K562 (cell line): ENCODE data around the gene KANK4. TPM values are rescaled to one million over a fixed set of nuclear protein-coding genes. Genes with fewer than 3 reads are reported as not detected.
A peak's percentile ranks its signal among the peaks of the same experiment; 100 is the strongest.

Experiments
- ATAC-seq: fragments of 200-7000 bp; cut with Tn5 transposase; 3 replicates; pipeline ENCODE4 v1.9.1; 2020; ENCODE audit warnings: moderate library complexity
- BruUV-seq: library from RNA; stranded (reverse); fragments of 400-500 nt; replicated peaks from 2 replicates; lab custom pipeline; 2021; lab: Mats Ljungman, UMichigan
- CTCF ChIA-PET: fragments of 300-600 bp; formaldehyde crosslinking; extraction: SDS; loops from one replicate; lab custom pipeline; 2021; ENCODE audit warnings: low intra/inter-chr PET ratio; lab: Yijun Ruan, JAX
- POLR2A ChIA-PET: fragments of 300-600, 350-650 bp; sonication (Branson Sonifier 250); formaldehyde crosslinking; extraction: SDS; loops from one replicate; lab custom pipeline; 2021; ENCODE audit warnings: antibody characterized with exemption, inconsistent platforms; lab: Yijun Ruan, JAX
- DNase-seq, 4 experiments: peaks; one replicate each; pipeline versions ENCODE4 v3.0.0 to v3.0.0-alpha.2; 2011 to 2018; ENCODE audit warnings: low spot score in 3 of 4, mixed read lengths in 3 of 4; ENCODE audit errors: extremely low read depth in 1 of 4
- FAIRE-seq: peaks from 2 replicates; lab custom pipeline; 2011; peaks lifted over from hg19 to GRCh38; lab: Jason Lieb, UNC
- H2AFZ ChIP-seq: 2 replicates; pipeline ENCODE4 v1.6.0; 2011; ENCODE audit warnings: low read depth, low read length, control low read depth, inconsistent platforms
- H3K27ac ChIP-seq: fragments of 200-600 bp; 3 replicates; pipeline ENCODE4 v1.8.0; 2011; ENCODE audit warnings: low read depth, mild to moderate bottlenecking, control low read depth, inconsistent platforms, low read length, moderate library complexity, mixed read lengths; ENCODE audit errors: extremely low read depth
- H3K27me3 ChIP-seq, 2 experiments: fragments of 300-600 bp in 1 of 2; 2 replicates in 1 of 2; 3 replicates in 1 of 2; pipeline versions ENCODE4 v1.6.0 to v1.8.0; 2011; ENCODE audit warnings: inconsistent platforms in 2 of 2, low read length in 2 of 2, mild to moderate bottlenecking in 1 of 2, mixed read lengths in 1 of 2, moderate library complexity in 1 of 2; ENCODE audit not compliant: control insufficient read depth in 2 of 2, insufficient read depth in 2 of 2
- H3K36me3 ChIP-seq: fragments of 300-600 bp; 3 replicates; pipeline ENCODE4 v1.8.0; 2011; ENCODE audit warnings: mild to moderate bottlenecking, low read length, inconsistent platforms; ENCODE audit not compliant: control insufficient read depth, insufficient read depth
- H3K4me1 ChIP-seq, 2 experiments: fragments of 200-600 bp in 1 of 2; replicated peaks in 1 of 2; 2 replicates in 1 of 2; 3 replicates in 1 of 2; pipeline versions ENCODE4 v1.5.1 to v1.8.0; 2011; ENCODE audit warnings: inconsistent platforms in 2 of 2, low read length in 2 of 2, mild to moderate bottlenecking in 1 of 2, mixed read lengths in 1 of 2, moderate library complexity in 1 of 2; ENCODE audit not compliant: control insufficient read depth in 2 of 2, insufficient read depth in 2 of 2
- H3K4me2 ChIP-seq: 2 replicates; pipeline ENCODE4 v1.6.1; 2011; ENCODE audit warnings: low read length, control low read depth, inconsistent platforms, mixed read lengths; ENCODE audit not compliant: insufficient read depth
- H3K4me3 ChIP-seq: fragments of 200-600 bp; sonication (generic), shearing (Covaris generic); 2 replicates; pipeline ENCODE4 v1.5.1; 2016; ENCODE audit warnings: control low read depth, inconsistent platforms
- H3K79me2 ChIP-seq: fragments of 200-600 bp; 3 replicates; pipeline ENCODE4 v1.8.0; 2011; ENCODE audit warnings: low read length, inconsistent platforms; ENCODE audit not compliant: control insufficient read depth, insufficient read depth
- H3K9ac ChIP-seq, 2 experiments: 2 replicates each; pipeline versions ENCODE4 v1.6.0 to v1.6.1; 2011; ENCODE audit warnings: low read depth in 2 of 2, low read length in 2 of 2, control low read depth in 1 of 2, inconsistent platforms in 1 of 2, mild to moderate bottlenecking in 1 of 2, mixed read lengths in 1 of 2; ENCODE audit not compliant: insufficient read depth in 1 of 2
- H3K9me1 ChIP-seq: one replicate; pipeline ENCODE4 v1.6.0; 2011; ENCODE audit warnings: inconsistent platforms, mild to moderate bottlenecking, low read length, moderate library complexity; ENCODE audit not compliant: control insufficient read depth, insufficient read depth
- H3K9me3 ChIP-seq: replicated peaks from 2 replicates; pipeline ENCODE4 v1.5.1; 2011; ENCODE audit warnings: low read depth, low read length, inconsistent platforms; ENCODE audit not compliant: control insufficient read depth, insufficient read depth
- H4K20me1 ChIP-seq: replicated peaks from 2 replicates; pipeline ENCODE4 v1.6.1; 2011; ENCODE audit warnings: low read length, inconsistent platforms, mixed read lengths; ENCODE audit not compliant: control insufficient read depth, insufficient read depth
- BRD9 ChIP-seq: fragments of 450-650 bp; IDR thresholded peaks from 2 replicates; pipeline ENCODE4 v1.6.1; 2018; ENCODE audit warnings: low read depth; ENCODE audit not compliant: partially characterized antibody
- FOSL1 ChIP-seq: fragments of 200-800 bp; sonication (Bioruptor generic); conservative IDR thresholded peaks from 2 replicates; pipeline ENCODE4 v1.6.1; 2016; ENCODE audit warnings: missing genetic modification characterization, missing compliant biosample characterization
- STAG1 ChIP-seq: sonication (generic); formaldehyde crosslinking; IDR thresholded peaks from 2 replicates; pipeline ENCODE4 v1.5.0; 2020; ENCODE audit warnings: missing genetic modification reagents, borderline replicate concordance
- STAT5A ChIP-seq: IDR thresholded peaks from 2 replicates; pipeline ENCODE4 v1.6.1; 2012; ENCODE audit warnings: low read length, inconsistent platforms, borderline replicate concordance
- ZNF398 ChIP-seq: fragments of 250-450 bp; sonication (Bioruptor Pico); IDR thresholded peaks from 2 replicates; pipeline ENCODE4 v1.8.0; 2021; ENCODE audit warnings: moderate library complexity, mild to moderate bottlenecking, inconsistent platforms
- WGBS: fragments of 100-300 bp; shearing (Covaris generic); methylation state at CpG from one replicate; pipeline ENCODE4 v1.1.6; 2016; ENCODE audit warnings: low coverage, mixed read lengths; ENCODE audit not compliant: insufficient coverage; ENCODE audit errors: missing lambda C conversion rate; 5-methylcytosine and 5-hydroxymethylcytosine counted together
- in situ Hi-C: fragments of 300-500 bp; cut with MboI; formaldehyde crosslinking; loops from 4 replicates; pipeline ENCODE4 v1.15.0; 2018; ENCODE audit warnings: inconsistent platforms, mixed read lengths
- intact Hi-C: fragments of 100-400 bp; cut with micrococcal nuclease; formaldehyde crosslinking; loops from 2 replicates; pipeline ENCODE4 v1.14.2; 2022
- polyA plus RNA-seq, 8 experiments: library from polyadenylated mRNA; depleted of rRNA in 4 of 8; stranded (reverse) in 5 of 8; unstranded in 3 of 8; fragments of >200 nt; fragmentation: Nextera tagmentation in 2 of 8; fragmentation: Illumina TruSeq in 1 of 8; extraction: Ambion mirVana in 2 of 8; extraction: Trizol in 1 of 8; gene quantifications; 2 replicates each; pipeline versions ENCODE4 v1.2.1 to v1.2.3, GENCODE V29; 2011 to 2014; ENCODE audit warnings: inconsistent platforms in 1 of 8, missing spikeins in 1 of 8
- total RNA-seq, 7 experiments: library from RNA; depleted of rRNA in 6 of 7; stranded (reverse); fragments of >200 nt in 6 of 7; fragmentation: Illumina TruSeq in 2 of 7; extraction: Trizol in 2 of 7; gene quantifications; 2 replicates each; pipeline versions ENCODE4 v1.2.1 to v1.2.3, GENCODE V29; 2011 to 2021; ENCODE audit warnings: low replicate concordance in 1 of 7

Gene KANK4
- total and polyA plus RNA-seq, 9 of the 15 experiments (the other 6 are each of a cell fraction or from before 2014, with no cell fraction given), result not detected

GRCh38 chr1:62321446-62321845, 2.2 kb upstream of the KANK4 start:
- Histone ChIP-seq H3K9me1 (no peaks in the 10 kb centered on the region), H3K36me3 (no peaks in the 10 kb centered on the region), H3K27ac (no peak overlapping the region), H3K27me3 (peaks cover 24 to 54% of the 10 kb centered on the region in 2 experiments; a peak in 3 of 5 replicates), H3K9ac (no peak overlapping the region), H3K4me3 (no peak overlapping the region), H2AFZ (no peak overlapping the region), H3K4me1 (no peaks in the 10 kb centered on the region), H3K4me2 (no peak overlapping the region), H3K9me3 (no peaks in the 10 kb centered on the region), H3K79me2 (no peaks in the 10 kb centered on the region), H4K20me1 (no peaks in the 10 kb centered on the region)
- 4% methylated on average over 3 of the region's 3 CpGs for whole genome bisulfite sequencing
- TF ChIP-seq BRD9, result no peak
- peak; percentile 39; the same call in 1 of the 2 replicates for TF ChIP-seq FOSL1
- no peak for TF ChIP-seq STAT5A
- TF ChIP-seq ZNF398 (CRISPR knock-in tag), result no peak
- TF ChIP-seq STAG1, result no peak
- intact Hi-C loops, result no loop called here
- POLR2A ChIA-PET, result no interaction called here
- CTCF ChIA-PET, result no interaction called here
- no TSS peak for BruUV-seq
- FAIRE-seq (no peak), DNase-seq (no peak), ATAC-seq (no peak)
- in situ Hi-C loops, result no loop called here
